SK-N-SH (cell line): ENCODE measurements around the gene DNMBP. TPM values are rescaled to one million over a fixed set of nuclear protein-coding genes. Genes with fewer than 3 reads are reported as not detected.
A peak's percentile ranks its signal among the peaks of the same experiment; 100 is the strongest.

Experiments
- CTCF ChIA-PET: fragments of 300-600, 350-600 bp; formaldehyde crosslinking; extraction: SDS; loops from one replicate; lab custom pipeline; 2021; lab: Yijun Ruan, JAX
- POLR2A ChIA-PET: fragments of 350-600 bp; sonication (Branson Sonifier 250); formaldehyde crosslinking; extraction: SDS; loops from one replicate; lab custom pipeline; 2020; ENCODE audit warnings: antibody characterized with exemption, inconsistent platforms; lab: Yijun Ruan, JAX
- DNase-seq: peaks from one replicate; pipeline ENCODE4 v3.0.0; 2012
- H2AFZ ChIP-seq: fragments of 200-600 bp; sonication (generic); 2 replicates; pipeline ENCODE4 v1.8.1; 2016; ENCODE audit warnings: antibody characterized with exemption, mild to moderate bottlenecking, low read depth
- H3F3A ChIP-seq: fragments of 200-600 bp; sonication (generic); replicated peaks from 2 replicates; pipeline ENCODE3; 2016; ENCODE audit warnings: antibody characterized with exemption, mild to moderate bottlenecking; ENCODE audit not compliant: insufficient read depth
- H3K27ac ChIP-seq, 2 experiments: fragments of 200-500 bp in 1 of 2; fragments of 200-600 bp in 1 of 2; sonication (Bioruptor generic) in 1 of 2; sonication (generic), shearing (Covaris generic) in 1 of 2; 2 replicates each; pipeline versions ENCODE4 v1.5.1 to v1.6.1; 2014 to 2016; ENCODE audit warnings: low read depth in 2 of 2, inconsistent platforms in 1 of 2, low read length in 1 of 2, mild to moderate bottlenecking in 1 of 2, mixed read lengths in 1 of 2
- H3K27me3 ChIP-seq: fragments of 200-600 bp; sonication (generic), shearing (Covaris generic); 2 replicates; pipeline ENCODE4 v1.6.1; 2016; ENCODE audit warnings: mixed run types; ENCODE audit not compliant: insufficient read depth
- H3K36me3 ChIP-seq, 2 experiments: fragments of 200-500 bp in 1 of 2; fragments of 200-600 bp in 1 of 2; sonication (Bioruptor generic) in 1 of 2; sonication (generic) in 1 of 2; replicated peaks in 1 of 2; 2 replicates each; pipeline versions ENCODE3 to v1.5.1; 2014 to 2016; ENCODE audit warnings: low read length in 1 of 2, mild to moderate bottlenecking in 1 of 2; ENCODE audit not compliant: insufficient read depth in 2 of 2, control insufficient read depth in 1 of 2
- H3K4me1 ChIP-seq, 2 experiments: fragments of 200-500 bp in 1 of 2; fragments of 200-600 bp in 1 of 2; sonication (Bioruptor generic) in 1 of 2; sonication (generic), shearing (Covaris generic) in 1 of 2; 2 replicates each; pipeline versions ENCODE4 v1.5.1 to v1.6.1; 2014 to 2016; ENCODE audit warnings: low read depth in 1 of 2, low read length in 1 of 2, mixed run types in 1 of 2; ENCODE audit not compliant: insufficient read depth in 2 of 2, control insufficient read depth in 1 of 2
- H3K4me2 ChIP-seq: fragments of 200-600 bp; sonication (generic), shearing (Covaris generic); 2 replicates; pipeline ENCODE4 v1.6.1; 2017; ENCODE audit warnings: mixed run types
- H3K4me3 ChIP-seq, 2 experiments: fragments of 200-500 bp in 1 of 2; fragments of 200-600 bp in 1 of 2; sonication (Bioruptor generic) in 1 of 2; sonication (generic), shearing (Covaris generic) in 1 of 2; 2 replicates each; pipeline versions ENCODE4 v1.5.1 to v1.8.1; 2014 to 2016; ENCODE audit warnings: low read depth in 2 of 2, inconsistent platforms in 1 of 2, low read length in 1 of 2, mild to moderate bottlenecking in 1 of 2, mixed read lengths in 1 of 2, moderate library complexity in 1 of 2
- H3K79me2 ChIP-seq: fragments of 200-600 bp; sonication (generic); 2 replicates; pipeline ENCODE4 v1.8.1; 2017; ENCODE audit warnings: mild to moderate bottlenecking; ENCODE audit not compliant: insufficient read depth
- H3K9ac ChIP-seq: fragments of 200-600 bp; sonication (generic); 2 replicates; pipeline ENCODE4 v1.6.1; 2017; ENCODE audit warnings: mixed run types
- H3K9me2 ChIP-seq: fragments of 200-600 bp; sonication (generic); 2 replicates; pipeline ENCODE4 v1.6.1; 2017; ENCODE audit warnings: mixed run types
- H3K9me3 ChIP-seq: fragments of 200-600 bp; sonication (generic); 2 replicates; pipeline ENCODE4 v1.6.1; 2017; ENCODE audit warnings: mixed run types, mild to moderate bottlenecking, moderate library complexity
- H4K20me1 ChIP-seq: fragments of 200-600 bp; sonication (generic); 2 replicates; pipeline ENCODE4 v1.6.1; 2017; ENCODE audit warnings: mild to moderate bottlenecking, mixed run types; ENCODE audit not compliant: insufficient read depth
- CTCF ChIP-seq: fragments of 200-600 bp; sonication (generic); IDR thresholded peaks from 2 replicates; pipeline ENCODE4 v1.6.1; 2017; ENCODE audit warnings: antibody characterized with exemption, mild to moderate bottlenecking, moderate library complexity
- ELF1 ChIP-seq: IDR thresholded peaks from 2 replicates; pipeline ENCODE4 v1.4.0; 2012
- EP300 ChIP-seq, 2 experiments: IDR thresholded peaks; 2 replicates each; pipeline versions ENCODE4 v1.4.0 to v1.6.1; 2012; ENCODE audit warnings: borderline replicate concordance in 1 of 2, low read depth in 1 of 2, low read length in 1 of 2
- EZH2phosphoT487 ChIP-seq: fragments of 200-600 bp; sonication (generic); IDR thresholded peaks from 2 replicates; pipeline ENCODE4 v1.6.1; 2017; ENCODE audit warnings: low read depth, mixed run types, mild to moderate bottlenecking, antibody characterized with exemption, moderate library complexity, borderline replicate concordance
- FOXJ3 ChIP-seq: sonication (generic); formaldehyde crosslinking; IDR thresholded peaks from 2 replicates; pipeline ENCODE4 v1.5.1; 2020; ENCODE audit warnings: mild to moderate bottlenecking, missing genetic modification reagents
- JUND ChIP-seq: IDR thresholded peaks from 2 replicates; pipeline ENCODE4 v1.4.0; 2012
- MAX ChIP-seq: IDR thresholded peaks from 2 replicates; pipeline ENCODE4 v1.4.0; 2012; ENCODE audit warnings: low read depth
- MXI1 ChIP-seq: IDR thresholded peaks from 2 replicates; pipeline ENCODE4 v1.6.1; 2012; ENCODE audit warnings: mild to moderate bottlenecking, low read depth, low read length, improper control_type of control experiment
- RAD21 ChIP-seq: IDR thresholded peaks from 2 replicates; pipeline ENCODE4 v1.6.1; 2012; ENCODE audit warnings: mild to moderate bottlenecking, low read length
- TAF1 ChIP-seq: IDR thresholded peaks from 2 replicates; pipeline ENCODE4 v1.6.1; 2012; ENCODE audit warnings: low read depth, mild to moderate bottlenecking, low read length, moderate library complexity, borderline replicate concordance
- ZBTB33 ChIP-seq: IDR thresholded peaks from 2 replicates; pipeline ENCODE4 v1.4.0; 2012; ENCODE audit warnings: low read depth, borderline replicate concordance
- WGBS: methylation state at CpG from one replicate; pipeline ENCODE4 v1.1.6; 2017; ENCODE audit warnings: low lambda C conversion rate; 5-methylcytosine and 5-hydroxymethylcytosine counted together
- polyA plus RNA-seq, 3 experiments: library from polyadenylated mRNA; depleted of rRNA; stranded (reverse); fragments of >200 nt; gene quantifications; 2 replicates each; pipeline ENCODE4 v1.2.3, GENCODE V29; 2012

The DNMBP gene
- polyA plus RNA-seq, 1 of the 3 experiments (the other 2 are of a cell fraction): 40.2 TPM

- Histone ChIP-seq H2AFZ (no peak overlapping the region), H3K4me2 (peak overlapping the region; percentile 90), H3K36me3 (no peaks in the 10 kb centered on the region), H3K9ac (peak overlapping the region; percentile 77), H3K9me2 (no peaks in the 10 kb centered on the region), H3K9me3 (no peaks in the 10 kb centered on the region), H3K27me3 (no peaks in the 10 kb centered on the region), H4K20me1 (no peaks in the 10 kb centered on the region), H3K79me2 (peaks cover 48% of the 10 kb centered on the region), H3K27ac (peak overlapping the region; percentile 50 to 99; a peak in 3 of 4 replicates)
- POLR2A ChIA-PET: no interaction called here
- WGBS: 0% methylated on average over 16 of the region's 45 CpGs
- no peak for DNase-seq
- CTCF ChIA-PET: interaction anchor here (0.6 to 5.0 kb wide), 58 partner anchors 9 to 388 kb away, joined by 3 to 64 read pairs (median 4); no protein-coding TSS in a partner anchor
- TF ChIP-seq EP300 (IDR thresholded peaks at IDR 0.05; ENCODE audit: borderline replicate concordance in 1 of 2, low read depth in 1 of 2, low read length in 1 of 2): no peak
- TF ChIP-seq MAX: no peak
- TF ChIP-seq RAD21: no peak
- TF ChIP-seq TAF1: no peak
- TF ChIP-seq CTCF: peak; percentile 48
- TF ChIP-seq, all 33 proteins: peak for 1
- H3K4me3 ChIP-seq: peak overlapping the region; percentile 79 to 93
- peaks cover 40% of the 10 kb centered on the region for H3F3A ChIP-seq
- H3K4me1 ChIP-seq: peaks cover 12 to 13% of the 10 kb centered on the region in 2 experiments
Observed at GRCh38 chr10:100009283-100009792, 409 bp downstream of the DNMBP start.

- peak overlapping the region; percentile 79 to 93 for H3K4me3 ChIP-seq
- no peak overlapping the region for H2AFZ ChIP-seq
- H3K9ac ChIP-seq: peak overlapping the region; percentile 77
- H3K36me3 ChIP-seq: no peaks in the 10 kb centered on the region
- peaks cover 54% of the 10 kb centered on the region for H3K79me2 ChIP-seq
- CTCF ChIA-PET: interaction anchor here (0.7 to 5.0 kb wide), 43 partner anchors 10 to 269 kb away, joined by 3 to 64 read pairs (median 5); no protein-coding TSS in a partner anchor
- peak overlapping the region; percentile 50 to 99; a peak in 3 of 4 replicates for H3K27ac ChIP-seq
- no peaks in the 10 kb centered on the region for H3K9me2 ChIP-seq
- POLR2A ChIA-PET: no interaction called here
- H3K4me2 ChIP-seq: peak overlapping the region; percentile 90
- H3K27me3 ChIP-seq: no peaks in the 10 kb centered on the region
- peaks cover 13 to 14% of the 10 kb centered on the region in 2 experiments for H3K4me1 ChIP-seq
- WGBS: 12% methylated on average over 9 of the region's 9 CpGs
- H4K20me1 ChIP-seq: no peaks in the 10 kb centered on the region
- no peak for DNase-seq
- peaks cover 41% of the 10 kb centered on the region for H3F3A ChIP-seq
- TF ChIP-seq RAD21: no peak
- TF ChIP-seq ELF1: no peak
- no peak for TF ChIP-seq MXI1
- TF ChIP-seq CTCF: no peak
- no peak for TF ChIP-seq TAF1
- no peak for TF ChIP-seq JUND
- no peak for TF ChIP-seq FOXJ3
- no peak for TF ChIP-seq EZH2phosphoT487
- TF ChIP-seq ZBTB33: no peak
- no peaks in the 10 kb centered on the region for H3K9me3 ChIP-seq
Observed at GRCh38 chr10:100008708-100009282, 952 bp downstream of the DNMBP start.
